NCI-H1417 (cell line): ENCODE results near the gene MAGEF1.

Experiments used
- DNase-seq, 3 experiments: peaks; one replicate each; lab custom pipeline; 2025; lab: John Stamatoyannopoulos, UW

The MAGEF1 gene

DNA sequence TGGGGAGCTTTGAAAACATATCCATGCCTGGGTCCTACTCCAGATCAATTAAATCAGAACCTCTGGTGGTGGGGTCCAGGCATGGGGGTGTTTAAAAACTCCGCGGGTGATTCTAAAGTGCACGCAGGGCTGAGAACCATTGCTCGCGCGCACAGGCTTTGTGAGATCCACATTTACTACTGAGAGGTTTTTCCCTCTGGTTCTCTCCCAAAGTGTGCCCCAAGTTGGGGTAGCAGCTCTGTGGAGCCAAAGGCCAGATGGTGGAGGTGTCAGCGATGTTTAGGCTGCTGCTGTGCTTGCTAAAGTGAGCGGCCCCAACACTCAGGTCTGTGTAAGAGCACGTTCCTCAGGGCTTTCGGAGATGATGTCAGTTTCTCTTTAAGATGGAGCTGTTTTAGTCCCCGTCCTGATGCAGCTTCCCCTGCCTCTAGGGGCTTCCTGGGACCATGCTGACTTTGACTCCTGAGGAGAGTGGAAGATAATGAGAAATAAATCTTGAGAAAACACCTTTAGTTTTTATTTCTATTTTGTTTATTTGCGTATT, 13.4 kb upstream of the MAGEF1 start:
- DNase-seq, result no peak

- DNase-seq, result peak in 2 of 3 experiments; percentile 65 to 86
Measured at GRCh38 chr3:184724699-184725098, 12.8 kb upstream of the MAGEF1 start.

DNA sequence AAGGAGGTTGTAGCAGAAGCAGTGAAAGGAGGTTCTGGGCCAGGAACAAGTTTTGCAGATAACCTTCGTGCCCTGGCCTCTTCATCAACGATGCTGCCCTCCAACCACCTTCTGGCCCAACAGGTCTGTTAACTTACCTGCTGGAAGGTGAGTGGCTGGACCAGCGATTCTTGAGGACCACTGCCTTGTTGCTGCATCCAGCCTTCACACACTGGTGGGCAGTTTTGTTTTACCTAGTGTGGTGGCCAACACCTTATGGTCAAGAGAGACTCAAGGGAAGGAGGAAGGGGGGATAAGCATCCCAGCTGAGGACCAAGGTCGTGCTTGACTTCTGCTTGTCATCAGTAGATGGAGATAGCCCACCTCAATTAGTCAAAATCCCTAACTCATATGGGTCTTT, 7.8 kb upstream of the MAGEF1 start:
- no peak for DNase-seq

- peak in 1 of 3 experiments; percentile 30 for DNase-seq
Measured at GRCh38 chr3:184718431-184718830, 6.6 kb upstream of the MAGEF1 start.

- DNase-seq, result peak in 1 of 3 experiments; percentile 67
Measured at GRCh38 chr3:184717399-184717983, 5.6 kb upstream of the MAGEF1 start.

DNA sequence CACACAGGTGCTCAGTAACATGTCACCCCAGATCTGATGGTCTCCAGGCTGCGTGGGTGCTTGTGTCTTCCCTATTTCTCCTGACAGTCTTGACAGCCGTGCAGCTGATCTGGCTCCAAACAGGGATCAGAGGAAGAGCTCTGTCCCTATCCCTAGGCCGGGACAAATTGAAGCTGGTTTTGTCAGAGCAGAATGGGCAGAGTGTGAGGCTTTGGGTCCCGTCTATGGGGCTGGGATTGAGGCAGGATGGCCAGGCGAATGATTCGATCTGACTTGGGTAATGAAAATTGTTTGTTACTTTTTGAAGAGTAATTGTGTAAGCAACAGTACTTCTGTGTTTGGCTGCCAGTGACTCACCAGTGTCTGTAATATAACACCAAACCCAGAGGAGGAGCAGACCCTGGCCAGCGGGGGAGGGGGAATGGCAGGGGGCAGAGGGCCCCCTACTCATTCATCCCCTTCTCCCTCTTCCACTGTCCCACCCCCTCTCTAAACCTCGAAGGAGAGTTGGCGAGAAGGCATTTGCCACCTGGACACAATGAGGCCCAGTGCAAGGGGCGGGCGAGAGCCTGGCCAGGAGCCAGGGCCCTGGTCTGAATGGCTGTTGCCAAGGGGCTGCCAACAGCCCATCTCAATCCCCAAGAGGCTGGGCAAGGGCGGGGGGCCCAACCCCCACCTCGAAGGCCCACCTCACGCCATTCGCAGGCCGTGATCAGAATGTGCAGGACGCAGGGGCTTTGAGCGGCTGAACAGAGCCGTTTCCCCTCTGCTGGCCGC, 4.9 kb upstream of the MAGEF1 start:
- peak in 2 of 3 experiments; percentile 77 to 89 for DNase-seq

GRCh38 chr3:184715943-184716621, 4.2 kb upstream of the MAGEF1 start:
- no peak for DNase-seq

DNA sequence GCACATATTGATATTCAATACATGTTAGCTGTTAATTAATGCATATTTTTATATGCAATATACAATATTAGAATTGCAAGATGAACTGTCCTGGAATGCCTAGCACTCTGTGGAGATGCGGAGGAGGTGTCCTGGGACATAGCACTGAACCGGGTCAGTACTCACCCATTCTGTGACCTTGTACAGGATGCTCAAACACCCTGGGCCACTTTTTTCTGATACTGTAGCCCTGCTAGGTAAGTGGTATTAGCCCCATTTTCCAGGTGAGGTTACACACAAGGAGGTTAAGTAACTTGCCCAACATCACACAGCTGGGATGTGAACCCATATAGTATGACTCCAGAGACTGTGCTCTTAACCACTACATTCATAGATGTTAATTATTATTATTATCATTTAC, 1.7 kb upstream of the MAGEF1 start:
- DNase-seq, result peak in 1 of 3 experiments; percentile 51

DNA sequence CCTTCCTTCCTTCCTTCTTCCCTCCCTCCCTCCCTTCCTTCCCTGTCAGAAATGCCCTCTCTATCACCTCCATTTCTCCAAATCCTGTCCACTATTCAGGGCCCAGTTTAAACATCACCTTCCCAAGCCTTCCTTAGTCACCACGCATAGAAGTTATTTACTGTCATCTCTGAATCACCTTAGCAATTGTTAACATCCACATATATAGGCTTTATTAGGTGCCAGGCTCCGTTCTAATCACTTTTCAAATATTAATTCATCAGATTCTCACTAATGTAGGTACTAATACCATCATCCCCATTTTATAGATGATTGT, 1.1 kb upstream of the MAGEF1 start:
- DNase-seq, result no peak

DNA sequence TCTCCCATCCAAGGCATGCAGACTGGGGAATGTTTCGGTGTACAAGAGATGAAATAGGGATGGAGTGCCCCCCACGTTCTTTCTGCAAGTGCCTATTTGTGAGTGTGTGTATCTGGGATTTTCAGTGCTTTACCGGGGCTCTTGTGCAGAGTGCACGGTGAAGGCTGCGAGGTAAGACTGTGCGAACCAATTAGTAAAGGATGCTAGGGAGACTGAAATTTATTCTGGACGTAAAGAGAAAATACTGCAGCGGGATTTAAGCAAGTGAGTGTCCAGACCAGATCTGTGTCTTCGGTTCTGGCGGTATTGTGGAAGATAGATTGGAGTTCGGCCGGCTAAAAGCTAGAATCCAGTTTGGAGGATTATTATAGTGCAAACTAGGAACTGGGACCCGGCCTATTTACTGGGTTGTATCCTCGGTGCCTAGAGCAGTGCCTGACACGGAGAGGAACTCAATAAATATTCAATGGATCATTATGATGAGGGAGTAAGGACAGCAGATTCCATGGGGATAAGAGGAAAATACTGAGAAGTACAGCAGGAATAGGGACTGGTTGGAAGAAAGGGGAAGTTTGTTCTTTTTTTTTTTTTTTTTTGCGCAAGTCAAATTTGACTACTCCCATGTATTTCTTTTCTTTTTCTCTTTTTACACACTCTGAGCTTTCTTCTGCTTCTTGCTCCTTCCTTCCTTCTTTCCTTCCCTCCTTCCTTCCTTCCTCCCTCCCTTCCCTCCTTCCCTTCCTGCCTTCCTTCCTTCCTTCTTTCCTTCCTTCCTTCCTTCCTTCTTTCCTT, 580 bp upstream of the MAGEF1 start:
- DNase-seq, result no peak

- peak; percentile 25 to 81 (median 75) for DNase-seq
Measured at GRCh38 chr3:184710870-184711492, 883 bp downstream of the MAGEF1 start.

- no peak for DNase-seq
Measured at GRCh38 chr3:184703657-184704056, 8.2 kb downstream of the MAGEF1 start.

DNA sequence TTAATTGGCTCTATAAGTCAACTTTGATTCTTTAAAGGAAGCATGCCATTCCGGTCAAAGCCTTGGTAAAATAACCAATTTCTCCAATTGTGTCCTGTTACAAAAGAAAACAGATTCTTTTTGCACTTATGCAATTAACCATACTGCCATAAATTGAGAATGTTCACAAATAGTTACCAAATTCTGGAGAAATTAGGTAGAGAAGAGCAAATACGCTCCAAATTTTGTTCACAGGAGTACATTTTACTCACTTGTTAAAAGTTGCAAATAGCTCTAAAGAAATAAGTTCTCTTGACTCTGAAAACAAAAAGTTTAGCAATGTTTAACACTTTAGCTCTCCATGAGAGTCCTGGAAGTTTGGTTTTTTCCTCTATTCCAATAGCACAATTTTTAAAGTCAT, 11.1 kb downstream of the MAGEF1 start:
- DNase-seq, result no peak

DNA sequence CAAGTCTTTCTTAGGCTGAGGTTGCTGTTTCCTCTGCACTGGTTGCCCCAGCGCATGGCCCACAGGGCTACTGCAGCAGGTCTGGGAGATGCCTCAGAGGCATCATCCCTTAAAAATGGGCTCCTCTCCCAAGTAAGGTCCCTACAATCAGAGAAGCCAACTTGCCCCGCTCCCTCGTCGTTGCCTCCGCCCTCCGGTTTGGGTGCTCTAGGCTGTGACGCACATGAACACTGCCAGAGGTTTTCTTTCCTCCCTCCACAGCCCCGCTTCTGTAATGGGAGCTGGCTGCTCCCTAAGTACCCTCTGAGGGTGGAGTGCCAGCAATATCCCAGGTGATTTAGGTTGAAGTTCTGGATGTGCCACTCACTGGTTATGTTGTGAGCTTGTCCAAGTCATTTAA, 14.0 kb downstream of the MAGEF1 start:
- no peak for DNase-seq

DNA sequence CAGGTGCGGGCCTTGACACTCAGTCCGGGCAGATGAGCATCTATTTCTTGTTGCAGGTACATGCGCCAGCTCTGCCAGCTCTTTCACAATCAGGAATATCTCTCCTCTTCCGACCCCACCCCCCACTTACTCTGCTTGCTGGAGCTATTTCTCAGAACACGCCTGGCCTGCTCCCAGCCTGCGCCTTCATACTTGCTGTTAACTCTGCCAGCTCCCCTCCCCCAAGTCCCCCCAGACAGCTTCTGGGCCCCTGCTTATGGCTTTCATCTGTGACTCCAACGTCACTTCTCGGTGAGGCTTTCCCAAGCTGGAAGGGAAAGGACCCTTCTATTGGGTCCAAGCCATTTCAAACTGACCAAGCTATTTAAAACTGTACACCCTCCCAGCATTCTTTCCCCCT, 15.2 kb downstream of the MAGEF1 start:
- no peak for DNase-seq

GRCh38 chr3:184694716-184695115, 17.1 kb downstream of the MAGEF1 start:
- no peak for DNase-seq

DNA sequence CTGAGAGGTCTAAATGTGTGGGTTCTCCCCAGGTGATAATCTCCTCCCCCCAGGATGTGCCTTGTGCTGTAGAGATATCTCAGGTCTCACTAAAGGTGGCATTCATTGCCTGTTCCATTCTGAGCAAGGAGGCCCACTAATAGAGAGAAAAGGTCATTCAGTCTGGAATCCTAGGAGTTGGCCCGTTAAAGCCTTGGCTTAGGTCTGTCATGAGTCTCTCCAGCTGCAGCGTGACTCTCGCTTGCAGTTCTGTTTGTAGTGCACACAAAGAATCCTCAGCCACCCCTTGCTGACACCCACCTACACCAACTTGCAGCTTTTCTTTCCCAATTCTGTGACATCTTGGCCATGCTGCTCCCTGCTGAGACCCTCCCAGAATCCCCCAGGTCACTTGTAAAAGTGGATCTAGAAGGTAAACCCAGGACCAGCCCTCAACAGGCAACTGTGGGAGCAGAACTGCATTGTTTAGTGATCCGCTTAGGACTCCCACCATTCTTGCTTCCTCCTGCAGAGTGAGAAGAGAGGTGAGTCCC, 17.7 kb downstream of the MAGEF1 start:
- no peak for DNase-seq

DNA sequence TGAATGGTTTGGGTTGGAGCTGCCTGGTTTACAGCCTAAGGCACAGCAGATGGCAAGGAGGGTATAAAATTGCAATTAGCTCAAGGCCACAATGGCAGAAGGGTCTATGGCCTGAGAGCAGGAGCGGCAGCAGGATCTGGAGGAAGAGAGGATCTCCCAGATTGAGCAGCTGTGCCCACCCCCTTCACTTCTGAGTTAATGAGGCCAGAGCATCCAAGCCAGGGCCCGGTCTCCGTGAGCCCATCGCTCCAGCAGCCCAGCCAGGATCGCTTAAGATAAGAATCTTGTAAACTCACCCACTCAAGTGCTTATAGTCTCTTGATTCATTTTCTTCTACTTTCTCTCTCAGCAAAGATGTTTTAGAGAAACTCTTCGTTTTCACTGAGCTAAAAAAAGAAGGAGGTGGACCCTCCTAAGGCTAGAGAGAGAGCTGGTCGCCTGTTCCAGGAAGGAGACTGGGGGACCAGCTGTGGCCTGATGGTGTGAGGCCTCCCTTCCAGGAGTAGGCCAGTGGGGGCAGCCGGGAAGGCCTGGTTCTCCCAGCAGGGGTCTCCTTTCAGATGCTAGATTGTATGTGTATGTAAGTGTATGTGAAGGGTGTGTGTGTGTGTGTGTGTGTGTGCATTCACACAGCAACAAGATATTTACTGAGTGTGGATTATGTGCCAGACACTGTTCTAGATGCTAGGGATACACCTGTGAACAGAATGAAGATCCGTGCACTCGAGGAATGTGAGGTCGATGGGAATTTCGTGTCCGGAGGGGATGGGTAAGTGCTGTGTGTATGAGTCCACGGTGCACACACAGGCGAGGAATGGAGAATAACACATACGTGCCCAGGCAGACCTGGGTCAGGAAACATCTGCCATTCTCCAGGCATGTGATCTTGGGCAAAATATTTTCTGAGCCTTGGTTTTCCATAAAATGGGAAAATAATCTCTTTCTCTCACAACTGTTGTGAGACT, 18.6 kb downstream of the MAGEF1 start:
- peak in 1 of 3 experiments; percentile 9 for DNase-seq

GRCh38 chr3:184691397-184692231, 20.2 kb downstream of the MAGEF1 start:
- DNase-seq, result no peak
